KOPT-K1 (cell line): ENCODE data around the gene FAM210A.
"Not testable (repeated sequence)": the region's sequence is repeated elsewhere in the genome, so short reads cannot be mapped to it uniquely, and the experiment has no call there.

Experiments used
- H3K27ac ChIP-seq: fragments of 200-600 bp; sonication (generic); 2 replicates; pipeline ENCODE4 v1.5.1; 2016; ENCODE audit warnings: antibody characterized with exemption, mild to moderate bottlenecking, low read depth, low read length; ENCODE audit not compliant: poor library complexity, severe bottlenecking
- H3K36me3 ChIP-seq: fragments of 200-600 bp; sonication (generic); 2 replicates; pipeline ENCODE4 v1.5.1; 2017; ENCODE audit warnings: antibody characterized with exemption, mild to moderate bottlenecking, low read length, moderate library complexity; ENCODE audit not compliant: insufficient read depth
- H3K9me3 ChIP-seq: fragments of 200-600 bp; sonication (generic); 2 replicates; pipeline ENCODE4 v1.5.1; 2017; ENCODE audit warnings: antibody characterized with exemption, low read length, mild to moderate bottlenecking; ENCODE audit not compliant: insufficient read depth, poor library complexity, severe bottlenecking

FAM210A gene

GRCh38 chr18:13677350-13677749, 49.0 kb downstream of the FAM210A start:
- not testable (repeated sequence) for H3K27ac ChIP-seq, H3K9me3 ChIP-seq
- peaks cover 15% of the 10 kb centered on the region for H3K36me3 ChIP-seq

- H3K27ac ChIP-seq, result no peak overlapping the region
- H3K9me3 ChIP-seq, result no peaks in the 10 kb centered on the region
- H3K36me3 ChIP-seq, result peaks cover 11% of the 10 kb centered on the region
Observed at GRCh38 chr18:13676471-13676870, 49.9 kb downstream of the FAM210A start.

DNA sequence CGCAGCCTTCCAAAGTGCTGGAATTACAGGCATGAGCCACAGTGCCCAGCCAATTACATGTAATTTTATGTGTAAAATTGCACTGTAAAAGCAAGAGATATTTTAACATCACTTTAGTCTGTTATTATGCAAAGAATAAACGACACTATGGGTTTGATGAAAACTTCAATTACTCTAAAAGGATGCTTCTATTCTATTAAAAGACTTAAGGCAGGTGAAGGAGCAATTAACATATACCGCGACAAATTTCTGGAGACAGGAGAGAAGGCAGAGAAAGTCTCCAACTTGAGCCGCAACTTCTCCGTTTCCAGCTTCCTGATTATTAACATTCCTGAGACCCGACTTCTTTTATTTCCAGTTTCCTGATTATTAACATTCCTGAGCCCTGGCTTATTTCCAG, 53.7 kb downstream of the FAM210A start:
- H3K36me3 ChIP-seq, result peaks cover 24% of the 10 kb centered on the region
- no peaks in the 10 kb centered on the region for H3K9me3 ChIP-seq
- no peak overlapping the region for H3K27ac ChIP-seq

DNA sequence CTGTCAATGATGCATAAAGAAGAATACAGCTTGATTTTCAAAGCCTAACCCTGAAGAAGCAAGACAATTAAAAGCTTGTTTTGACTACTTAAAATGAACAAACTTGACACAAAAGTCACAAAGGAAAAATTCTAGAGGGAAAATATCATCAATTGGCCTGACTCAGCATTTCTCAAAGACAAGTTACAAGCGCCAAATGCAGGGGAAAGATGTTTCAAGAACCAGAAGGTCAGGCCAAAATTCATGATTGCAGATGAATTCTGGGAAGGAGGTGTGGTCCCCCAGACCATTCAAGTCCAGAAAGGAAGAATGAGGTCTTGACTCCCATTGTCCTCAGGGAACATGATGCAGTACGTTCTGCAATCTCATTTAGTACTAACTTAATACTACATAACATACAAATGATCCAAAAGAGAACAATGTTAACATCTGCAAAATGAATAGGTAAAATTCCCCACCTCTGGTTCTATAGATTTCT, 64.5 kb downstream of the FAM210A start:
- H3K27ac ChIP-seq, result no peak overlapping the region
- peaks cover 35% of the 10 kb centered on the region for H3K36me3 ChIP-seq
- no peaks in the 10 kb centered on the region for H3K9me3 ChIP-seq

DNA sequence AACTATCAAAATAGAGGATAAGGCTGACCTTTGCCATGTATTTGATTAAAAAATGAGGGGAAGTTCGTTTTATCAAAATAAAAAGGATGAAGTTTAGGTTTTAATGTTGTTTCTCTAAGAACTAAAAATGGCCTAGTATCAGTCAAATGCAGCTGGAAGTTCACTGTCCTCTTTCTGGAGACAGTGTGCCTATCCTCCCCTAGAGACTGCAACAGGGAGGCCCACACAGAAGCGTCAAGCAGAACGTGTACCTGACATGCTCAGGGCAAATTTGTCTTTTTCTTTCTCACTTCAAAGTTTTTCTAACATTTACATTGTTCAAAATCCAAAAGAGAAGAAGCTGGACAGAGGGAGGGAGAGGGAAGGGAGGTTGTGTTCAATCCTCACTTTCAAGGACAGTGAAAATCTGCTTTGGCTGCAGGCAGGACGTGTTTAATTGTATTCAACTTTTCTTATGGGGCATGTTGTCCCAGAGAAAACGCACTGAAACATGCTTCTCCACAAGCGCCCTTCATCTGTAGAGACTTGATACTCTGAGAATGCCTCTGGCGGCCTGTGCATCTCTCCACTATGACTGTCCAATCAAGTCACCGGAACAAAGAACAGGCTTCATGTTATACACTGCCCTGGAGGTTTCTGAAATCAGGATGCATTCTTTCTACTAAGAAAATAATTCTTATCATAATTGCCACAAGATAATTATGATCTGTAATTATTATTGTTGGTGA, 65.1 kb downstream of the FAM210A start:
- Histone ChIP-seq H3K9me3 (no peaks in the 10 kb centered on the region), H3K27ac (no peak overlapping the region), H3K36me3 (peaks cover 29% of the 10 kb centered on the region)

GRCh38 chr18:13660510-13660909, 65.8 kb downstream of the FAM210A start:
- Histone ChIP-seq H3K36me3 (peaks cover 22% of the 10 kb centered on the region), H3K9me3 (no peaks in the 10 kb centered on the region), H3K27ac (no peak overlapping the region)

DNA sequence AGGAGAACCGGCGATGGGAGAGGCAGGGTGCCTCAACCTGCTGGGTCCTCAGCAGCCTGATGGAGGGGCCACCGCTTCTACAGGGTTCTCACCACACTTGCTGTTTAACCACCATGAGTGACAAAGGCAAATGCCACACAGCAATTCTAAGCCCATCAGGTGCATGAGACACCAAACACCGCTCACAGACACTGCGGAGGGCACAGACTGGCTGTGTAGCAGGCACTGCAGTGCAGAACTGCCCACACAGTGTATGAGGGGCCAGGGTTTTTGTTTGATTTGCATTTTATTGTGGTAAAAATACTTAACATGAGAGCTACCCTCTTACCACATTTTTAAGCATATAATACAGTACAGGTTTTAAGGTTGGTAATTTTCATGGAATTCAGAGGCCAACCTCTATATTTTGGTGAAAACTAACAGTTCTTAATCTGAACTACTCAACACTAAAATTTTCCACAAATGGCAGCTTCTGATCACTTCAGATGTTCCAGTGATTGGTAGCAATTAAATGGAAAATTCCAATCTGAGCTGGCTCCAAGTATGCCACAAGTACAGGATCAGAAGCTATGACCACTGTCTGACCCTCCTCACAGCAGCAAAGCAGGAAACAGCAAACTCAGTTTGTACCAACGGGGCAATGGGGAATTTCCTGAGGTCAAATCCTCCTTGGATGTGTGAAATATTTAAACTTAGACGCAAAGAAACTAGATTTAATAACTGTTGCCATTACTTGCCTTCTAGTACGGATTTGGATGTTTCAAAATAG, 67.7 kb downstream of the FAM210A start:
- peaks cover 5% of the 10 kb centered on the region; the same call in 1 of the 2 replicates for H3K36me3 ChIP-seq
- no peak overlapping the region for H3K27ac ChIP-seq
- no peaks in the 10 kb centered on the region for H3K9me3 ChIP-seq

- H3K9me3 ChIP-seq, result no peaks in the 10 kb centered on the region
- peaks cover 5% of the 10 kb centered on the region; the same call in 1 of the 2 replicates for H3K36me3 ChIP-seq
- H3K27ac ChIP-seq, result no peak overlapping the region
Observed at GRCh38 chr18:13657974-13658373, 68.4 kb downstream of the FAM210A start.

GRCh38 chr18:13653746-13654433, 72.5 kb downstream of the FAM210A start:
- 0 out of 2 replicates have a peak, but pooled peaks cover 1% of the 10 kb centered on the region for H3K36me3 ChIP-seq
- no peak overlapping the region for H3K27ac ChIP-seq
- H3K9me3 ChIP-seq, result no peaks in the 10 kb centered on the region

- Histone ChIP-seq H3K9me3 (no peaks in the 10 kb centered on the region), H3K36me3 (peaks cover 43% of the 10 kb centered on the region), H3K27ac (no peak overlapping the region)
Observed at GRCh38 chr18:13649397-13650390, 76.7 kb downstream of the FAM210A start.

GRCh38 chr18:13647761-13648160, 78.6 kb downstream of the FAM210A start:
- H3K9me3 ChIP-seq, result no peaks in the 10 kb centered on the region
- peaks cover 62% of the 10 kb centered on the region for H3K36me3 ChIP-seq
- no peak overlapping the region for H3K27ac ChIP-seq

DNA sequence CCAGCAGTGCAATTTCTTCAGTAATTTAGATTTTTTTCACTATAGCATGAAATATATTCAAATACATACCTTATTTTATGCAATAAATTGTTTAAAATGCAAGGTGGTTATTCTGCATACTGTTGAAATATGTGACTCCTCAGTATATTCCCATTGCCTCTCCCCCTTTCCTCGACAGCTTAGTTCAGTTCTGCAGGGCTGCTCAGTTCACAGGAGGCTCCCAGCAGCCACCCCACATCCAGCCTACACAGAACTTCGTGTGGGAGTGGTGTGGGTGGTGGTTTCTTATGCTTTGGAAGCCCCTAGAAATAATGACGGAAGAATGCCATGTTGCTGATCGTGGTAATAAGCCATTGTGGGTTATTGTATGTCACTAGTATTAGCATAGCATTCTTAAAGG, 79.7 kb downstream of the FAM210A start:
- no peak overlapping the region for H3K27ac ChIP-seq
- H3K36me3 ChIP-seq, result peaks cover 74% of the 10 kb centered on the region
- no peaks in the 10 kb centered on the region for H3K9me3 ChIP-seq

GRCh38 chr18:13645093-13645492, 81.3 kb downstream of the FAM210A start:
- Histone ChIP-seq H3K36me3 (peaks cover 89% of the 10 kb centered on the region), H3K9me3 (no peaks in the 10 kb centered on the region), H3K27ac (no peak overlapping the region)

- Histone ChIP-seq H3K36me3 (peaks cover 97% of the 10 kb centered on the region), H3K27ac (no peak overlapping the region), H3K9me3 (no peaks in the 10 kb centered on the region)
Observed at GRCh38 chr18:13643261-13643751, 83.1 kb downstream of the FAM210A start.
